ENCODE data around the gene PKP3.
A peak's percentile ranks its signal among the peaks of the same experiment; 100 is the strongest.

The PKP3 gene

DNA sequence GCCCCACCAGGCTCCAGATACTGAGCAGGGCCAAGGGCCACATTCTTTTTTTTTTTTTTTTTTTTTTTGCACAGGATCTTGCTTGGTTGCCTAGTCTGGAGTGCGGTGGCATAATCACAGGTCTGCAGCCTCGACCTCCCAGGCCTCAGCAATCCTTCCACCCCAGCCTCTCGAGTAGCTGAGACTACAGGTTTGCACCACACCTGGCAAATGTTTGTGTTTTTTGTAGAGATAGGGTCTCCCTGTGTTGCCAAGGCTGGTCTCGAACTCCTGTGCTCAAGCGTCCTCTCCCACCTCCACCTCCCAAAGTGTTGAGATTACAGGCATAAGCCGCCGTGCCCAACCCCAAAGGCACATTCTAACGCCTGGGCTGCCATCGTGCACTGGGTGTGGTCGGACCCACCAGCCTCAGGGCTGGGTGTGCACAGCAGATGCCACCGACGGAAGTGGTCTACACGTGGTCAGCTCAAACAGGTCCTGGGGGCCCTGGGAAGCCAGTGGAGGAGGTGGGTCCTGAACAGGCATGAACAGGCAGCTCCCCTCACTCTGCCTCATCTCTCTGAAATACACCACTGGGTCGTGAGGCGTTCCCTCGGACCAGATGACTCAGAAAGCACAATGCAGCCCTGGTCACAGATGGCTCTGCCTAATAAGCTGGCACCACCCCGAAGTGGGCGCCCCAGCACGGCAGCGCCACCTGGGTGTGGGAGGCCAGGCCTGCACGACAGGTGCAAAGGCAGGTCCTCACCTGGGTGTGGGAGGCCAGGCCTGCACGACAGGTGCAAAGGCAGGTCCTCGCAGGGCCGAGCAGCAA, 29.9 kb upstream of the PKP3 start:
- DNase-seq, result peak; percentile 53

DNA sequence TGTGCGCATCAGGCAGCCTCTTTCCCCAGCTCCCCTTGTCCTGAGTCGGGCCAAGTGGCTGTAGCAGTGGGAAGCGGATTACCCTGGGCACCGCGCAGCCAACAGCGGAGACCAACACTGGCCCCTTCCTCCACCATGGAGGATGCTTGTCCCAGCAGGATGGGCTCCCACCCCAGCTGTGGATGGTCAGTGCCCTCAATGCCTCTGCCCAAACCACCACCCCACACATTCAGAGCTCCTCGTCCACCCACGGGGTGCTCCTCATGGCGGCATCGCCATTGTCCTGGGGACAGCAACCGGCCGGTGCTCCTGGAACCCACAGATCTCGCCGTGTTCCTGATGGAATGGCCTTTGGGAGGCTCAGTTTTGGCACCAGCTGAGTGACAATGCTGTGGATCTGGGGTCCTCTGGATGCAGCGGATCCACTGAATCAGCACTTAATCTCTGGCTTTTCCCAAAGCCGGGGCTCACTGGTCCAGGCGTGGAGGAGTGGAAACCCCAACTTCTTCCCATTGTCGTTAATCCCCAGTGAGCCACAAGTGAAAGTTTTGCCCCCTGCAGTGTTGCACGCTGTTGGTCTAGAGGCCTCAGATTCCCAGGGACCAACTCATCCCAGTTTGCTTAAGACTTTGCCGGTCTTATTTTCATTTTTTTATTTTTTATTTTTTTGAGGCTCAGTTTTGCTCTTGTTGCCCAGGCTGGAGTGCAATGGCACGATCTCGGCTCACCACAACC, 28.9 kb upstream of the PKP3 start:
- DNase-seq, result no peak

DNA sequence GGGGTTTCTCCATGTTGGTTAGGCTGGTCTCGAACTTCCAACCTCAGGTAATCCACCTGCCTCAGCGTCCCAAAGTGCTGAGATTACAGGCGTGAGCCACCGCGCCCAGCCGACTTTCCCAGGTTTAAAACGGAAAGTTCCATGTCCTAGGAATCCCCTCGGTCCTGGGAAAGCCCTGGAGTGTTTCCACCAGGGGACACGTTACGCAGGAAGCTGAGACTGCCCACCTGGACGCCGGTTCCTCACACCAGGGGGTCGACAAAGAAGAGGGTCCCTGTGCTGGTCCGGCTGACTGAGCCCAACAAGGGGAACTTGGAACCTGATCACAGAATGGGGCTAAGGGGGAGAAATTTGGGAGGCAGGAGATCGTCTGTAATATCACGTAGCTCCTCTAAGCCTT, 28.2 kb upstream of the PKP3 start:
- DNase-seq, result no peak

DNA sequence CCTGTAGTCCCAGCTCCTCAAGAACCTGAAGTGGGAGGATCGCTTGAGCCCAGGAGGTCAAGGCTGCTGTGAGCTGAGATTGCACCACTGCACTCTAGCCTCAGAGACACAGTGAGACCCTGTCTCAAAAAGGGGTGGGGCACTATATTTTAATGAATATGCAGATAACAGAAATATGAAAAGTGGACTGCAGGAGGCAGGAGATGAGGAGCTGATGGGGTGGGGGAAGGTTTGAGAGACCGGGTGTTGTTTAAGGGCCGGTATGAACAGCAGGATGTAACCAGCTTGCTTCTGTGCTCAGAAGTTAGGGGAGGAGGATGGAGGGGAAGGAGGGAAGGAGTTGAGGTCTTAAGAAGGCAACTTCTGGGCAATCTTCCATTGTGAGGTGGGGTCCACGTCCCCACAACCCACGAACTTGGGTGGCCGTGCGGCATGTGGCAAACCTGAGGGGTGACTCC, 26.0 kb upstream of the PKP3 start:
- no peak for DNase-seq

DNA sequence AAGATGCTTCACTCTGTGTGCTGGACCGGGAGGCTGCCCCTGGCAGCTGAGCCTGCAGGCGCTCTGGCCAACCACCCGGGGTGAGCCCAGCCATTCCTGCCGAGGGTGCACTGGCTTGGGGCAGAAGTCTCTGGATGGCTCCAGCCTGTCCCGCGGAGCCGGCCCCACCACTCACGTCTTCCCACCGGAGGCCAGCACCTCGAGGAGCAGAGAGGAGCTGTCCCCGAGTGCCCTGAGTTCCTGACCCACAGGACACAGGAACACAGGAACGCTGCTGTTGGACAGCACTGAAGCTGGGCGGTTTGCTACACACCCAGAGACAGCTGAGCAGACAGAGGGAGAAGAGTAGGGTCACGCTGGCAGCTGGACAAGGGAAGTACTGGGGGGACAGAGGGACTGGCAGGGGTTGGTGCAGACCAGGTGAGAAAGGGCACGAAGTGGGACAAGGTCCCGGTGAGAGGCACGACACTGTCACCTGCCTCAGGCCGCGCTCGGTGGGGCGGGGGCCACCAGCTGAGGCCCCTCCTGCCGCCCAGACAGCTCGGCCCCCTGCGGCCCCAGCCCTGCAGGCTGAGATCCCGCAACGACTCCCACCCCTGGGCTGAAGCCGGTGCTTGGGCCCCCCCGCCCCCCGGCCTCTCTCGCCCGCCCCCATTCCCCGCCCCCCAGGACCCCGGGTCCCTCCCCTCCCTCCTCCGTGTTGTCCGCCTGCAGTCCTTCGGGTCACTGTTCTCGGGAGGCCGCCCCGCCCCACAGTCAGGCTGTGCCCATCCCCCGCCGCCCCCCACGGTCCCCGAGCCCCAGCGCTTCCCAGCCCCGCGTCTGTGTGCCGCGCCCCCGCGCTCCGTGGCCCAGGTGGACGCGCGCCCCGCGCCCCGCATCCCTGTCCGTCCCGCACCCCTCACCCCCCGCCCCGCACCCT, 25.3 kb upstream of the PKP3 start:
- DNase-seq, result no peak

DNA sequence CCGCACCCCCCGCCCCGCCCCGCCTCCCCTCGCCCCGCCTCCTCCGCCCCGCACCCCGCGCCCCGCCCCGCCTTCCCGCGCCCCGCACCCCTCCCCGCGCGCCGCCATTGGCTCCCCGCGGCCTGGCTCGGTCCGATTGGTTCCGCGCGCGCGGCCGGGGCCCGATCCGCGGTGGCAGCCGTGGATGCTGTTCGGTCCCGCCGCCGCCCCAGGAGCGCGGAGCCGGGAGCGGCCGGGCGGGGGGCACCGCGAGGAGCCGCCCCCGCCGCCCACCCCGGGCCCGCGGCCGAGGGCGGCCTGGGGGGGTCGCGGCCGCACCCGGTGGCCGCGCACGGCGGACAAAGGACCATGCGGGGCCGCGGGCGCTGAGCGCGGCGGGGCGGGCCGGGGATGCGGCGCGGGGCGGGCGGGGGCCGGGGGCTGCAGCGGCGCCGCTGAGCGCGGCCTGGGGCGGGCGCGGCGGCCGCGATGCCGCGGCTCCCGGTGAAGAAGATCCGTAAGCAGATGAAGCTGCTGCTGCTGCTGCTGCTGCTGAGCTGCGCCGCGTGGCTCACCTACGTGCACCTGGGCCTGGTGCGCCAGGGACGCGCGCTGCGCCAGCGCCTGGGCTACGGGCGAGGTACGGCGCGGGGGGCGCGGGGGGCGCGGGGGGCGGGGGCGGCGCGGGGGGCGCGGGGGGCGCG, 24.5 kb upstream of the PKP3 start, which contains the start of gene B4GALNT4:
Gene B4GALNT4, plus strand, starts transcription at position 164 of the 683 bp plus-strand sequence. Its CDS starts 305 bp downstream, at position 469.
- no peak for DNase-seq

DNA sequence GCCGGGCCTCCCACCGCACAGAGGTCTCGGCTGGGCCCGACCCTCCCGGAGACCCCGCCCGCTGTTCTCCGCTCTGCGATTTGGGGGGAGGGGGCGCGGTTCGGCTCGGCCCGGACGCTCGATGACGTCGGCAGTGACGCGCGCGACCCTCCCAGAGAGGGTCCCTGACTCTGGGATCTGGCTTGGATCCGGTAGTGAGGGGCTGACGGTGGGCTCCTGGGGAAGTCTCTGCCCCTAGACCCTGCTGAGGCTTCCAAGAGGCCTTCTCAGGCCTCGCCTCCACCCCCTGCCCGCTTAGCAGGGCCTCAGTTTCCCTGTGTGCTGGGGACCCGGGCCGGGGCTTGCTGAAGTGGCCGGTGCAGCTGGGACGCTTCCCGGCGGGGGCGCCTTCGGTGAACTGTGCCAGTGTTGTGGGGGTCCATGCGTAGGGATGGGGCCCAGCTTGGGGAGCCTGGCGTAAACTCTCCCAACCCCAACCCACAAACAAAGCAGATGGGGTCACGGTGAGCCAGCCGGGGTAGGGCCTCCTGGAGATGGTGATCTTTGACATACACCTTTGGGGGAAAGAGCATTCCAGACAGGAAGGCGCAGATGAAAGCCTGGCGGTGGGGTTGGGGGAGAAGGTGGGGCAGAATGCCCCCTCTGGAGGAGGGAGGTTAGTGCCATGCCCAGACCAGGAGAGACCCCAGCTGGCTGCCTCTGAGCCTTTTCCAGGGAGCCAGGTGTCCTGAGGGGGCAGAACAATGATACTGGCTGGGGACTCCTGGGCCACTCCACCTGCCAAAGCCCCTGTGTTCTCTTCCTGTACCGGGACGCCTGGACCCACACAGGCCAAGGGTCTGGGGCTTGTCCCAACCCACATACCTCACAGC, 23.7 kb upstream of the PKP3 start:
- DNase-seq, result no peak

DNA sequence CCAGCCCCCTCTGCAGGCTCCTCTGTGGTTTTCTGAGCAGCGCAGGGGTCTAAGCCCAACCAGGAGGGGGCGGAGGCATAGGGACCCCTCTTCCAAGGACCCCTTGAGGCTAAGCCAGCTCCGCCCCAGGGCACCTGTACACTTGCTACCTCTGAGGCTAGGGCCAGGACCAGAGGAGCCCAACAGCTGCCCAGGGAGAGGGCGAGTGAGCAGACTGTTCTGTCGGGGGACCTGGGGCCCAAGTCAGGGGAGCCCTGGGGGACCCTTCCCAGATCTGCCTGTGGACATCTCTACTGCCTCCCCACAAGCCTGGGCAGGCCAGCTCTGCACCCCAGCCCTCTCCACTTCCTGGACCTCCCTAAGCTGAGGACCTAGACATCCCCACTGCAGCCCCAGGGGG, 23.0 kb upstream of the PKP3 start:
- no peak for DNase-seq

DNA sequence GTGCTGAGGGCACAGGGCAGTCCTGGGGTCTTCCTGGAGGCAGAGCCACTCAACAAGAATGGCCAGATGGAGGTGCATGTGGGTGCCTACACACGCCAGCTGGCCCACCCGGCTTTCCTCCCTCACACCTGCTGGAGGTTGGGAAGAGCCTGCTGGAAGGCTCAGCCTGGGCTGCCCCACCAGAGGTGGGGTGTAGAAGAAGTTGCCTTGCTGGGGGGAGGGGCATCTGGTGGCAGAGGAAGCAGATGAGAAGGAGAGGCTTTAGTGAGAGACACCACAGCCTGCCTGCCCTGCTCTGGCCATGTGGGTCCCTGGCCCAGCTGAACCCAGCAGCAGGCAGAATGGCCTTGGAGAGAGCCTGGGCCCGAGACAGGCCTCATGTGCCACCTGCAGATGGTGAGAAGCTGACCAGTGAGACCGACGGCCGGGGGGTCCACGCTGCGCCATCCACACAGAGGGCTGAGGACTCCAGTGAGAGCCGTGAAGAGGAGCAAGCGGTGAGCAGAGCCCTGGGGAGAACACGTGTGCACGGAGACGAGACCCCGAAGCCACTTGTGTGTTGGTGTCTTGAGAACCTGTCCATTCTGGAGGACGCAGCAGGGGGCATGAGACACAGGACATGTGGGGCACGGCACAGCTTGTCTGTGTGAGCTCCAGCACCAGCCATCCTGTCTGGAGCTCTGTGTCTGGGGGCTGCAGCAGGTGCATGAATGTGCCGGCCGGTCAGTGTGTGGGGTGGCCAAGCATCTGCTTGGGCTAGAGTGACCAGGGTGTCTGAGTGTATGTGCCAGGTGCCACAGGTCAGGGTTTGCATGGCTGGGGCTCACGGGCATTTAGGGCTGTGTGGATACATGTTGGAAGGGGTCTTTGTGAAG, 22.1 kb upstream of the PKP3 start:
- DNase-seq, result no peak

DNA sequence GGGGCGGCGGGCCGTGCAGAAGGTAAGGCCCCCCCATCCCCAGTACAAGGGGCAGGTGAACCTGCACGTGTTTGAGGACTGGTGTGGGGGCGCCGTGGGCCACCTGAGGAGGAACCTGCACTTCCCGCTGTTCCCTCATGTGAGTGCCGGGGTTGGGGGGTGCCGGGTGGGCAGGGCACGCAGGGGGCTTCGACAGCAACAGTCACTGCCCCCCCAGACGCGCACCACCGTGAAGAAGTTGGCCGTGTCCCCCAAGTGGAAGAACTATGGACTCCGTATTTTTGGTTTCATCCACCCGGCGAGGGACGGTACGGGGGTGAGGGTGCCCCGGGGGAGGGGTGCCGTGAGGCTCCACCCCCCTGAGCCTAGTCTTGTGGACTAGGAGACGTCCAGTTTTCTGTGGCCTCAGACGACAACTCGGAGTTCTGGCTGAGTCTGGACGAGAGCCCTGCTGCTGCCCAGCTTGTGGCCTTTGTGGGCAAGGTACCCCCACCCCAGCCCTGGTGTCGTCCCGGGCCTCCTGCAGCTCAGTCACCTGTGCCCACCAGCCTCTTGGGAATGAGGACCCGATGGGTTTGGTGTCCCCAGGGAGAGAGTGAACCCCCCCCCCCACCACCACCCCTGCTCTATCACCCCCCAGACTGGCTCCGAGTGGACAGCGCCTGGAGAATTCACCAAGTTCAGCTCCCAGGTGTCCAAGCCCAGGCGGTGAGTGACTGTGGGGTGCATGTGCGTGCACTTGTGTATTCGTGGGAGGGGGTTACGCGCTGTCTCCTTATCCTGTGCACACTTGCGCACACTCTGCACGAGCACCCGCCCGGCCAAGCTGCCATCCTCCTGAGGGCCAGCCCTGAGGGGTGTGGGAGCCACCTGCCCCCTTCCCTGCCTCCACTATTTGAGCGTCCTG, 20.9 kb upstream of the PKP3 start:
- no peak for DNase-seq

DNA sequence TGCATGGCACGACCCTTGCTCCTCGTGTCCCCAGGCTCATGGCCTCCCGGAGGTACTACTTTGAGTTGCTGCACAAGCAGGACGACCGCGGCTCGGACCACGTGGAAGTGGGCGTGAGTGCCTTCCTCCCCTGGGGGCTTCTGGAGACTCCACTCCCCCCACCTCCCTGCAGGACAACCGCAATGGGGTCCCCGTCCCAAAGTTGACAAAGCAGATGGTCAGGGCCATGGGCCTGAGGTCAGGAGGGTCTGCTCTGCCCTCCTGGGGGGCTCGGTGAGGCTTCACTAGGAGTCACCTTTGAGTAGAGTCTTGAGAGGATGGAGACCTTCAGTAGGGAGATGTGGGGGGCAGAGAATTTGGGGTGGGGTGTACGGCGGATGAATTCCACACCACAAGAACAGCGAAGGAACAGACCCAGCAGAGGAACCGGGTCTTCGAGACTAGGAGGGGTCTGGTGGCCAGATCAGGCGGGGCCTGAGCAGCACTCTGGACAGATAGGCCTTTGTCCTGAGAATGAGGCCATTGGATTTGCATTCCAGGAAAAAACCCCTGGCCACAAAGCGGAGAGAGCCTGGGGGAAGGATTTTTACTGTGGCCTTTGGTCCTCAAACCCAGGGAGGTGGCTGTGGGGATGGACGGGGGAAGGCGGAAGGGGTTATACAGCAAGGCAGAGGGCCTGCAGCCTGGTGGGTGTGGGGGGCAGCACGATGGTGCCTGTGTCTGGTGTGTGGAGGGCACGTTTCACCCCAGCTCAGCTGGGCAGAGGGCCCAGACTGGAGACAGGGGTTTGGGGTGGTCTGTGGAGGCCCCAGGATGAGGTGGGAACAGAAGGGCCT, 20.1 kb upstream of the PKP3 start:
- no peak for DNase-seq

DNA sequence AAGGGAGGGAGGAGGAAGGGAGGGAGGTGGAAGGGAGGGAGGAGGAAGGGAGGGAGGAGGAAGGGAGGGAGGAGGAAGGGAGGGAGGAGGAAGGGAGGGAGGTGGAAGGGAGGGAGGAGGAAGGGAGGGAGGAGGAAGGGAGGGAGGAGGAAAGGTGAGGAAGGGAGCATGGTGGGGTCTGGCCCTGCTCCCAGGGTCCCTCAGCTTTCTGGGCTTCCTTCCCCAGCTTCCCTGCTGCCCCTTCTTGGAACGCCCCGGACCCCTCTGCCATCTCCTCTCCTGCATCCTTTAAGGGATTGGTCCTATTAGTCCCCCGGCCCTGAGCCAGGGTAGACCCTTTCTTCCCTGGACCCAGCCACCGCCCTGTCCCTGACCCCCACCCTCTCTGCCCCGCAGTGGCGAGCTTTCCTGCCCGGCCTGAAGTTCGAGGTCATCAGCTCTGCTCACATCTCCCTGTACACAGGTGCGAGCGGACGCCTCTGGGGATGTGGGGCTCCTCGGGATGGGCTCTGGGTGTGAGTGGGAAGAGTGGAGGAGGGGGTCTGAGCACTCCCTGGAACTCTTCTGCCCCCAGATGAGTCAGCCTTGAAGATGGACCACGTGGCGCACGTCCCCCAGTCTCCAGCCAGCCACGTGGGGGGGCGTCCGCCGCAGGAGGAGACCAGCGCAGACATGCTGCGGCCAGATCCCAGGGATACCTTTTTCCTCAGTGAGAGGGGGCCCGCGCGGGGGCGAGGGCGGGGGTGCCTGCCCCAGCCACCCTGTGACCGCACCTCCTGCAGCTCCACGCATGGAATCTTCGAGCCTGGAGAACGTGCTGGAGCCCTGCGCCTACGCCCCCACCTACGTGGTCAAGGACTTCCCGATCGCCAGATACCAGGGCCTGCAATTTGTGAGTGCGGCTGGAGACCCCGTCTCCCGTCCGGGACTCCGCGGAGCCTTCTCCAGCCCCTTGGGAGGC, 18.7 kb upstream of the PKP3 start:
- no peak for DNase-seq

DNA sequence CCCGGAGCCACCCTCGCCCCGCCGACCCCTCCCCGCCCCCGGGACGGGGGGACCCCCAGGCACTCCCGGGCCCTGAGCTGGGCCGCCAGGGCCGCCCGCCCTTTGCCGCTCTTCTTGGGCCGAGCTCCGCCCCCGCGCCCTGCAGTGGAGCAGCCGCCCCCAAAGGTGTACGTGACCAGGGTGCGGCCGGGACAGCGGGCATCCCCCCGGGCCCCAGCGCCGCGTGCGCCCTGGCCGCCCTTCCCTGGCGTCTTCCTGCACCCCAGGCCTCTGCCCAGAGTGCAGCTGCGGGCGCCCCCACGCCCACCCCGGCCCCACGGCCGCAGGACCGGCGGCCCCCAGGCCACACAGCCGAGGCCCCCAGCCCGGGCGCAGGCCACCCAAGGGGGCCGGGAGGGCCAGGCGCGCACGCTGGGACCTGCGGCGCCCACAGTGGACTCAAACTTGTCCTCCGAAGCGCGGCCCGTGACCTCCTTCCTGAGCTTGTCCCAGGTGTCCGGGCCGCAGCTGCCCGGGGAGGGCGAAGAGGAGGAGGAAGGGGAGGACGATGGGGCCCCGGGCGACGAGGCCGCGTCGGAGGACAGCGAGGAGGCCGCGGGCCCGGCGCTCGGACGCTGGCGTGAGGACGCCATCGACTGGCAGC, 17.4 kb upstream of the PKP3 start:
- no peak for DNase-seq

DNA sequence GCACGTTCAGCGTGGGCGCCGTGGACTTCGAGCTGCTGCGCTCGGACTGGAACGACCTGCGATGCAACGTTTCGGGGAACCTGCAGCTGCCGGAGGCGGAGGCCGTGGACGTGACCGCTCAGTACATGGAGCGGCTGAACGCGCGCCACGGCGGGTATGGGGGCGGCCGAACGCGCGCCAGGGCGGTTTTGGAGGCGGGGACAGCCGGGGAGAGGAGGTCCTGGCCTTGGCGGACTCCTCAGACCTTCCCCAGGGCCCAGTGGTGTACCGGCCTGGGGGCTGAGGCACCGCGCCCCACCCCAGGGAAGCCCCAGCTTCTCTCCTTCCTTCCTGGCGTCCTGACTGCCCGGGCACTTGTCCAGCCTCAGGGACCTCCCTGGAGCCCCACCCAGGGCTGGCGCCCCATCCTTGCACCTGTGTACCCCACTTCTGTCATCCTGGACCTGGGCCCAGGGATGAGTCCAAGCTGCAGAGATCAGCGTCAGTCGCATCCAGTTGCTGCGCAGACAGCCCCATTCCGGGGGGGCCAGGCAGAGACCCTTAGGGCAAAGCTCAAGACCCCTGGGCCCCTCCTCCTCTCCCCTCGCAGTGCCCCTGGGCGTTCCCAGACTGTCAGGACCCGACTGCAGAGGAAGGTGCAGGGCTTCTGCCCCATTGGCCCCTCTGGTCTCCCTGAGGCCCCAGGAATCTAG, 16.7 kb upstream of the PKP3 start:
- DNase-seq, result no peak

DNA sequence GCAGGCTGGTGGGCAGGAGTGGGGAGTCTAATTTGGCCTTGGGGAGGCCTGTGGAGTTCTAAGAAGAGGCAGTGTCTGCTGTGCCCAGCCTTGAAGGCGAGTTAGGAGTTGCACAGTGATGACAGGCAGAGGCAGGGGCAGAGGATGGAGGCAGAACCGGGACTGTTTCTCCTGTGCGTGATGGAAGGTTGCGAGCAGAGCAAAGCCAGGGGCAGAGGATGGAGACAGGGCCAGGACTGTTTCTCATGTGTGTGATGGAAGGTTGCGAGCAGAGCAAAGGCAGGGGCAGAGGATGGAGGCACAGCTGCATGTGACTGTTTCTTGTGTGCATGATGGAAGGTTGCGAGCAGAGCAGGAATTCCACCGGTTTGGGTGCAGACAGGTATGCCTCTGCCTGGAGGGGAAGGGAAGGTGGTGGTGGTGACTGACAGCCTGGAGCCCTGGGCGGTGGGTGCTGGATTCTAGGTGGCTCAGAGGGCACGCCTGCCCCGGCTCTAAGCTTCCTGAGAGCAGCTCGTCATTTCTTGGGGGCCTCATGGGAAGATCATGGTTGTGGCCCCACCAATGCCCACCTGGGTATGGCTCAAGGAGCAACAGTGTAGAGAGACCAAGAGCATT, 16.0 kb upstream of the PKP3 start:
- DNase-seq, result no peak
